K562 (cell line): Measurements from ENCODE around the gene OR10S1. TPM values are rescaled to one million over a fixed set of nuclear protein-coding genes. Genes with fewer than 3 reads are reported as not detected.
A peak's percentile ranks its signal among the peaks of the same experiment; 100 is the strongest.

Source experiments
- BRF1 ChIP-seq: IDR thresholded peaks from 3 replicates; pipeline ENCODE4 v1.6.1; 2011; ENCODE audit warnings: borderline replicate concordance, mild to moderate bottlenecking; ENCODE audit not compliant: insufficient read length; ENCODE audit errors: extremely low read depth
- CHD4 ChIP-seq: fragments of 200-600 bp; sonication (generic); IDR thresholded peaks from 3 replicates; pipeline ENCODE4 v1.6.1; 2012; ENCODE audit warnings: low read depth, mild to moderate bottlenecking, mixed read lengths, low read length, inconsistent platforms; ENCODE audit not compliant: insufficient read depth, insufficient replicate concordance, poor library complexity, severe bottlenecking
- E2F6 ChIP-seq, 2 experiments: IDR thresholded peaks; 2 replicates each; pipeline ENCODE4 v1.6.1; 2011; ENCODE audit warnings: borderline replicate concordance in 1 of 2, control low read depth in 1 of 2, low read depth in 1 of 2, low read length in 1 of 2, mild to moderate bottlenecking in 1 of 2, mixed read lengths in 1 of 2, moderate library complexity in 1 of 2; ENCODE audit not compliant: insufficient read depth in 1 of 2, insufficient read length in 1 of 2, poor library complexity in 1 of 2, severe bottlenecking in 1 of 2; ENCODE audit errors: extremely low read depth in 1 of 2
- HCFC1 ChIP-seq: IDR thresholded peaks from 2 replicates; pipeline ENCODE4 v1.6.1; 2012; ENCODE audit warnings: low read depth, low read length, improper control_type of control experiment
- IRF2 ChIP-seq: sonication (generic); formaldehyde crosslinking; IDR thresholded peaks from 2 replicates; pipeline ENCODE4 v1.8.1; 2022; ENCODE audit warnings: mild to moderate bottlenecking, missing genetic modification reagents
- KDM2B ChIP-seq: fragments of 250-450 bp; sonication (Bioruptor Pico); IDR thresholded peaks from 2 replicates; pipeline ENCODE4 v1.8.0; 2021; ENCODE audit warnings: mild to moderate bottlenecking, moderate library complexity
- KDM5B ChIP-seq: fragments of 200-600 bp; sonication (generic); IDR thresholded peaks from 2 replicates; pipeline ENCODE4 v1.6.1; 2012; ENCODE audit warnings: low read depth, mild to moderate bottlenecking, moderate library complexity, low read length, control low read depth, inconsistent platforms; ENCODE audit not compliant: insufficient replicate concordance
- KLF6 ChIP-seq: fragments of 250-450 bp; sonication (Bioruptor Pico); IDR thresholded peaks from 2 replicates; pipeline ENCODE4 v1.4.0; 2020; ENCODE audit warnings: mild to moderate bottlenecking, moderate library complexity, borderline replicate concordance
- L3MBTL2 ChIP-seq: fragments of 450-650 bp; IDR thresholded peaks from 2 replicates; pipeline ENCODE4 v1.6.1; 2016; ENCODE audit warnings: mild to moderate bottlenecking, moderate library complexity
- MCM2 ChIP-seq: fragments of 450-650 bp; IDR thresholded peaks from 2 replicates; pipeline ENCODE4 v1.6.1; 2017; ENCODE audit warnings: low read depth, mild to moderate bottlenecking
- MEIS2 ChIP-seq: fragments of 450-650 bp; IDR thresholded peaks from 2 replicates; pipeline ENCODE4 v1.6.1; 2014; ENCODE audit warnings: mild to moderate bottlenecking; ENCODE audit not compliant: partially characterized antibody
- MYBL2 ChIP-seq, 2 experiments: fragments of 450-650 bp in 1 of 2; sonication (generic) in 1 of 2; formaldehyde crosslinking in 1 of 2; IDR thresholded peaks; 2 replicates each; pipeline versions ENCODE4 v1.6.1 to v1.8.1; 2017 to 2022; ENCODE audit warnings: borderline replicate concordance in 1 of 2, inconsistent platforms in 1 of 2, low read depth in 1 of 2, mild to moderate bottlenecking in 1 of 2, missing genetic modification reagents in 1 of 2, moderate library complexity in 1 of 2
- NFE2 ChIP-seq: IDR thresholded peaks from 2 replicates; pipeline ENCODE4 v1.6.1; 2014; ENCODE audit warnings: antibody characterized with exemption, low read depth
- POLR2H ChIP-seq: IDR thresholded peaks from 2 replicates; pipeline ENCODE4 v1.6.1; 2016; ENCODE audit warnings: missing genetic modification characterization, low read depth, mild to moderate bottlenecking, control low read depth, missing compliant biosample characterization, moderate library complexity
- POU5F1 ChIP-seq: fragments of 150-350 bp; IDR thresholded peaks from 2 replicates; pipeline ENCODE4 v1.6.1; 2014; ENCODE audit warnings: borderline replicate concordance, low read length, low read depth, mild to moderate bottlenecking; ENCODE audit not compliant: partially characterized antibody
- SIN3A ChIP-seq, 2 experiments: fragments of 150-350 bp in 1 of 2; IDR thresholded peaks; 2 replicates each; pipeline ENCODE4 v1.6.1; 2011 to 2016; ENCODE audit warnings: borderline replicate concordance in 2 of 2, low read depth in 2 of 2, low read length in 2 of 2, mild to moderate bottlenecking in 2 of 2, moderate library complexity in 2 of 2; ENCODE audit not compliant: control insufficient read depth in 1 of 2
- SOX6 ChIP-seq: fragments of 450-650 bp; IDR thresholded peaks from 2 replicates; pipeline ENCODE4 v1.6.1; 2014; ENCODE audit warnings: mild to moderate bottlenecking
- TAF9B ChIP-seq: fragments of 450-650 bp; IDR thresholded peaks from 2 replicates; pipeline ENCODE4 v1.6.1; 2018; ENCODE audit warnings: mild to moderate bottlenecking; ENCODE audit not compliant: partially characterized antibody
- TEAD4 ChIP-seq, 2 experiments: sonication (generic) in 1 of 2; formaldehyde crosslinking in 1 of 2; IDR thresholded peaks; 2 replicates each; pipeline versions ENCODE4 v1.6.1 to v1.8.0; 2012 to 2022; ENCODE audit warnings: borderline replicate concordance in 1 of 2, inconsistent platforms in 1 of 2, low read length in 1 of 2, mild to moderate bottlenecking in 1 of 2, missing genetic modification reagents in 1 of 2
- TRIM28 ChIP-seq: fragments of 450-650 bp; IDR thresholded peaks from 2 replicates; pipeline ENCODE4 v1.6.1; 2017
- ZNF311 ChIP-seq: fragments of 250-450 bp; sonication (Bioruptor Pico); IDR thresholded peaks from 2 replicates; pipeline ENCODE4 v1.4.0; 2020; ENCODE audit warnings: mild to moderate bottlenecking, moderate library complexity
- ZNF384 ChIP-seq: IDR thresholded peaks from 2 replicates; pipeline ENCODE4 v1.6.1; 2012; ENCODE audit warnings: low read depth, low read length, improper control_type of control experiment
- ZNF436 ChIP-seq: fragments of 250-450, 450-650 bp; sonication (Bioruptor Pico); formaldehyde crosslinking; IDR thresholded peaks from 2 replicates; pipeline ENCODE4 v1.7.0; 2020; ENCODE audit warnings: mild to moderate bottlenecking
- polyA plus RNA-seq, 8 experiments: library from polyadenylated mRNA; depleted of rRNA in 4 of 8; stranded (reverse) in 5 of 8; unstranded in 3 of 8; fragments of >200 nt; fragmentation: Nextera tagmentation in 2 of 8; fragmentation: Illumina TruSeq in 1 of 8; extraction: Ambion mirVana in 2 of 8; extraction: Trizol in 1 of 8; gene quantifications; 2 replicates each; pipeline versions ENCODE4 v1.2.1 to v1.2.3, GENCODE V29; 2011 to 2014; ENCODE audit warnings: inconsistent platforms in 1 of 8, missing spikeins in 1 of 8
- total RNA-seq, 7 experiments: library from RNA; depleted of rRNA in 6 of 7; stranded (reverse); fragments of >200 nt in 6 of 7; fragmentation: Illumina TruSeq in 2 of 7; extraction: Trizol in 2 of 7; gene quantifications; 2 replicates each; pipeline versions ENCODE4 v1.2.1 to v1.2.3, GENCODE V29; 2011 to 2021; ENCODE audit warnings: low replicate concordance in 1 of 7
- TF ChIP-seq, protein P1 (sequence below): fragments of 450-650 bp; formaldehyde crosslinking; IDR thresholded peaks from 2 replicates; pipeline ENCODE4 v1.4.0; 2020; ENCODE audit warnings: mild to moderate bottlenecking, moderate library complexity
- TF ChIP-seq, protein P2 (sequence below): fragments of 250-450 bp; sonication (Bioruptor Pico); IDR thresholded peaks from 2 replicates; pipeline ENCODE4 v1.9.0; 2021; ENCODE audit warnings: mild to moderate bottlenecking

Gene OR10S1
- total and polyA plus RNA-seq, 9 of the 15 experiments (the other 6 are each of a cell fraction or from before 2014, with no cell fraction given): not detected

DNA sequence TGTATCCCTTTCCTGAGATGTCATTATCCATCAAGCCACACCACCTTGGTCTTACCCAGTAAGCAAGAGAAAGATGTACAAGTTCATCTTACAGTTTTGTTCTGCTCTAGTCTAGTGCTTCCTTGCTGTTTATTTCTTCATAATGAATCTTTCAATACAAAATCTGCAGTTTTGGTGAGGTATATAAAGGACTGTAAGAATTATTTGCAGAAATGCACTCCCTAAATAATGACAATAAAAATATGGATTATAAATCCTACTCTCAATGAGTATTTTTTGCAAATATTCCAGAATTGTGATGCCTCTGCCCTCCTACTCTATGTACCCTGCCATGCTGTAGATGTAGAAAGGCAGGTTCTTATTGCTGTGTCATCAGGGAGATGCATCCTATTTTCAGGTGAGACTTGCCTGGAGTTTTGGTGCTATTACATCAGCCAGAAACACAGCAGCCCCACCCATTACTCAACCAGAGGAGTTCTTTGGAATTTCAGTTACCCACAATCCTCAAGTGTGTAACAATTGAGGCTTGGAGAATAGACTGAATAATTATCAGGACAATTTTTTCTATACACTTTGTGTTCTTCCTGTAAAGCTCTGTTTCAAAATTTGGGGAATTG lies at the start of gene OR10S1 (continued):
- no peak for TF ChIP-seq E2F6 (IDR thresholded peaks at IDR 0.05; ENCODE audit: borderline replicate concordance in 1 of 2, extremely low read depth in 1 of 2, insufficient read depth in 1 of 2, insufficient read length in 1 of 2, low read depth in 1 of 2, low read length in 1 of 2, poor library complexity in 1 of 2, severe bottlenecking in 1 of 2)
- TF ChIP-seq, protein P1, sequence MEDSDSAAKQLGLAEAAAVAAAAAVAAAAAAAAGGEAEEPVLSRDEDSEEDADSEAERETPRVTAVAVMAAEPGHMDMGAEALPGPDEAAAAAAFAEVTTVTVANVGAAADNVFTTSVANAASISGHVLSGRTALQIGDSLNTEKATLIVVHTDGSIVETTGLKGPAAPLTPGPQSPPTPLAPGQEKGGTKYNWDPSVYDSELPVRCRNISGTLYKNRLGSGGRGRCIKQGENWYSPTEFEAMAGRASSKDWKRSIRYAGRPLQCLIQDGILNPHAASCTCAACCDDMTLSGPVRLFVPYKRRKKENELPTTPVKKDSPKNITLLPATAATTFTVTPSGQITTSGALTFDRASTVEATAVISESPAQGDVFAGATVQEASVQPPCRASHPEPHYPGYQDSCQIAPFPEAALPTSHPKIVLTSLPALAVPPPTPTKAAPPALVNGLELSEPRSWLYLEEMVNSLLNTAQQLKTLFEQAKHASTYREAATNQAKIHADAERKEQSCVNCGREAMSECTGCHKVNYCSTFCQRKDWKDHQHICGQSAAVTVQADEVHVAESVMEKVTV (CRISPR knock-in tag): no peak
- TF ChIP-seq MCM2: no peak
- TF ChIP-seq ZNF436 (CRISPR knock-in tag): no peak
- peak; percentile 35; the same call in 1 of the 2 replicates for TF ChIP-seq NFE2
- no peak for TF ChIP-seq TRIM28
- TF ChIP-seq MYBL2 (IDR thresholded peaks at IDR 0.05; ENCODE audit: low read depth): no peak
- no peak for TF ChIP-seq MYBL2 (CRISPR knock-in tag; IDR thresholded peaks at IDR 0.05; ENCODE audit: borderline replicate concordance)
- TF ChIP-seq ZNF311 (CRISPR knock-in tag): no peak
- TF ChIP-seq IRF2 (CRISPR knock-in tag): no peak
- TF ChIP-seq BRF1: no peak
- no peak for TF ChIP-seq KDM5B
- peak; percentile 25; the same call in 1 of the 2 replicates for TF ChIP-seq L3MBTL2
- TF ChIP-seq CHD4: no peak
- no peak for TF ChIP-seq HCFC1
- no peak for TF ChIP-seq TAF9B
- TF ChIP-seq ZNF384: no peak
- 0 out of 2 replicates have a peak, but pooled peaks have one; percentile 22 for TF ChIP-seq POLR2H (tag)
- TF ChIP-seq, protein P2, sequence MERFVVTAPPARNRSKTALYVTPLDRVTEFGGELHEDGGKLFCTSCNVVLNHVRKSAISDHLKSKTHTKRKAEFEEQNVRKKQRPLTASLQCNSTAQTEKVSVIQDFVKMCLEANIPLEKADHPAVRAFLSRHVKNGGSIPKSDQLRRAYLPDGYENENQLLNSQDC (CRISPR knock-in tag): no peak
- no peak for TF ChIP-seq TEAD4 (IDR thresholded peaks at IDR 0.05; ENCODE audit: low read length)
- TF ChIP-seq TEAD4 (CRISPR knock-in tag; IDR thresholded peaks at IDR 0.05; ENCODE audit: borderline replicate concordance): no peak
- TF ChIP-seq SOX6: 0 out of 2 replicates have a peak, but pooled peaks have one; percentile 28
- no peak for TF ChIP-seq MEIS2
- no peak for TF ChIP-seq POU5F1
- no peak for TF ChIP-seq KDM2B
- TF ChIP-seq KLF6 (CRISPR knock-in tag): no peak
- TF ChIP-seq SIN3A (IDR thresholded peaks at IDR 0.05; ENCODE audit: borderline replicate concordance in 2 of 2, control insufficient read depth in 1 of 2, low read depth in 2 of 2, low read length in 2 of 2): no peak
